Measurements from ENCODE around the gene MFAP4.

The MFAP4 gene, protein sequence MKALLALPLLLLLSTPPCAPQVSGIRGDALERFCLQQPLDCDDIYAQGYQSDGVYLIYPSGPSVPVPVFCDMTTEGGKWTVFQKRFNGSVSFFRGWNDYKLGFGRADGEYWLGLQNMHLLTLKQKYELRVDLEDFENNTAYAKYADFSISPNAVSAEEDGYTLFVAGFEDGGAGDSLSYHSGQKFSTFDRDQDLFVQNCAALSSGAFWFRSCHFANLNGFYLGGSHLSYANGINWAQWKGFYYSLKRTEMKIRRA

DNA sequence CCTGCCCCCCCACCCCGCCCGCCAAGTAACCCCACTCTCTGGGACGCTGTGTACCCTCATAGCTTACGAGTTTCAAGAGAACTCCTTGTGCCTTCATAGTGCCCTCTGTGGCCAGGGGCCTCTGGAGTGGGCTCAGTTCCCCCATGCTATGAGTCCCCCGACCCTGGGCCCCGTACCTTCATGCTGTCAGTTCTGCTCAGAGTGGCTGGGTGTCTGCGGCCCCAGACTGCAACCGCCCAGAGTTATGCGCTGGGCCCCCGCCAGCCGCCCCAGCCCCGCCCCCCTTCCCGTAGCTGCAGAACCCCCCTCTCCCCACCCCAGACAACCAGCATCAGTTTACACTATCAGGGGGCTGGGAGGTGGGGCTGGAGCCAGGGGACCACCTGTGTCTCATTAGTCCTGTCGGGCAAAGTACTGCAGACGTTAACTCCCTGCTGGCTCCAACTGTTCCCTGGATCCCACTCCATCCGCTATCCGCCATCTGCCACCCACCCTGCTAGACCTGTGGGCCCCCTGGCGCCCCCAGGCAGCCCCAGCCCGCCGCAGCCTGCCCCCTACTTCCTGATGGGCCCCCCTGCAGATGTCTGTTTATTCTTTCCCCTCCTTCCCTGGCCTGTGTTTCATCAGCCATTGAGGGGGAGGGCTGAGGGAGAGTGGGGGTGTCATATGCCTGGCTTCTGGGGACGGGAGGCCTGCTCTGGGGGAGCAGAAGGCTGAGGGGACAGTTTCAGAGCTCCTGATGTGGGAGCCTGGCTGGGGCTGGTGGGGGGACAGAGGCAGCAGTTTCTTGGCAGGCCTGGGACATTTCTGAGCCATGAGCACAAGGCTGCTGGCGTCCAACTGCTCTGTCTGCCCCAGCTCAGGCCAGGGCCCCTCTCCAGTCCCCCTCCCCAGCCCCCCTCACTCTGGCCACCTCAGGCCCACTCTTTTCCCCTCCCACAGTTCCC, at the start of gene MFAP4:
MFAP4 (minus strand) TSS at position 217 of the 947 bp plus-strand sequence; CDS start at position 182, 35 bp downstream.
- no peaks in the 10 kb centered on the region for H3K79me2 ChIP-seq (ENCODE audit: low read length)
- H3K27me3 ChIP-seq (ENCODE audit: low read depth, low read length) = no peaks in the 10 kb centered on the region
- no peaks in the 10 kb centered on the region for H4K20me1 ChIP-seq (ENCODE audit: insufficient read depth, low read length)
- no peaks in the 10 kb centered on the region for H3K4me1 ChIP-seq (ENCODE audit: low read length)
- no peak within 1 kb of the TSS for H2AFZ ChIP-seq (ENCODE audit: low read depth, low read length)
- H3K36me3 ChIP-seq (replicated peaks; ENCODE audit: low read depth, low read length) = no peaks in the 10 kb centered on the region
- H3K4me2 ChIP-seq (ENCODE audit: low read length) = no peak within 1 kb of the TSS
- H3K27ac ChIP-seq (ENCODE audit: low read length) = no peak within 1 kb of the TSS
- no peaks in the 10 kb centered on the region for H3K9me3 ChIP-seq (ENCODE audit: insufficient read depth, low read length)
- TF ChIP-seq EZH2phosphoT487 (IDR thresholded peaks at IDR 0.05; ENCODE audit: low read depth) = no peak
- TF ChIP-seq, protein P1, sequence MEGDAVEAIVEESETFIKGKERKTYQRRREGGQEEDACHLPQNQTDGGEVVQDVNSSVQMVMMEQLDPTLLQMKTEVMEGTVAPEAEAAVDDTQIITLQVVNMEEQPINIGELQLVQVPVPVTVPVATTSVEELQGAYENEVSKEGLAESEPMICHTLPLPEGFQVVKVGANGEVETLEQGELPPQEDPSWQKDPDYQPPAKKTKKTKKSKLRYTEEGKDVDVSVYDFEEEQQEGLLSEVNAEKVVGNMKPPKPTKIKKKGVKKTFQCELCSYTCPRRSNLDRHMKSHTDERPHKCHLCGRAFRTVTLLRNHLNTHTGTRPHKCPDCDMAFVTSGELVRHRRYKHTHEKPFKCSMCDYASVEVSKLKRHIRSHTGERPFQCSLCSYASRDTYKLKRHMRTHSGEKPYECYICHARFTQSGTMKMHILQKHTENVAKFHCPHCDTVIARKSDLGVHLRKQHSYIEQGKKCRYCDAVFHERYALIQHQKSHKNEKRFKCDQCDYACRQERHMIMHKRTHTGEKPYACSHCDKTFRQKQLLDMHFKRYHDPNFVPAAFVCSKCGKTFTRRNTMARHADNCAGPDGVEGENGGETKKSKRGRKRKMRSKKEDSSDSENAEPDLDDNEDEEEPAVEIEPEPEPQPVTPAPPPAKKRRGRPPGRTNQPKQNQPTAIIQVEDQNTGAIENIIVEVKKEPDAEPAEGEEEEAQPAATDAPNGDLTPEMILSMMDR (IDR thresholded peaks at IDR 0.05; ENCODE audit: low read depth, low read length) = no peak
- H3K4me3 ChIP-seq (ENCODE audit: low read length) = no peak within 1 kb of the TSS
- no peak within 1 kb of the TSS for H3K9ac ChIP-seq (ENCODE audit: low read length)

DNA sequence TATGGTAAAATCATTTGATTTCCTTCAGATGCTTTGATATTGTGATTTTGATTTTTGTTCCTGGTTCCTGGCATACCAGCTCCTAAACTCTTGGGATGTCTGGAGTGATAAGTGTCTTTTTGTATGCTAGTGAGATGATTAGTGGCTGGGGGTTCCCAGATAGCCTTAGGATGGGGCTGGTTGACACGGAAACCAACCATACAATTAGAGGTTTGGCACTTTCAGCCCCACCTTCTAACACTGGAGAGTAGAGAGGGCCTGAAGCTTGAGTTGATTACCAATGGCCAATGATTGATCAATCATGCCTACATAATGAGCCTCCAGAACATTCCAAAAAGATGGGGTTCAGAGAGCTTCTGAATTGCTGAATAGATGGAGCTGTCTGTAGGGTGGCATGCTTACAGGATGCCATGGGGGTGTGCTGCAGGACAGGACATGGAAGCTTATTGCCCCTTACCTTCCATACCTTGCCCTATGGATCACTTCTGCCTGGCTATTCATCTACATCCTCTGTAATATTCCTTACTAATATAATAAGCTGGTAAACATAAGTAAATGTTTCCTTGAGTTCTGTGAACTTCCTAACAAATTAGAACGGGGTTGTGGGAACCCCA, 46.8 kb upstream of the MFAP4 start:
- Histone ChIP-seq H2AFZ (ENCODE audit: low read depth, low read length) (no peak overlapping the region), H3K4me3 (ENCODE audit: low read length) (no peak overlapping the region), H3K9me3 (ENCODE audit: insufficient read depth, low read length) (no peaks in the 10 kb centered on the region), H3K4me1 (ENCODE audit: low read length) (no peaks in the 10 kb centered on the region), H3K79me2 (ENCODE audit: low read length) (no peaks in the 10 kb centered on the region), H4K20me1 (ENCODE audit: insufficient read depth, low read length) (no peaks in the 10 kb centered on the region), H3K27ac (ENCODE audit: low read length) (no peak overlapping the region), H3K27me3 (ENCODE audit: low read depth, low read length) (no peaks in the 10 kb centered on the region), H3K36me3 (replicated peaks; ENCODE audit: low read depth, low read length) (no peaks in the 10 kb centered on the region), H3K9ac (ENCODE audit: low read length) (no peak overlapping the region), H3K4me2 (ENCODE audit: low read length) (no peak overlapping the region)
- TF ChIP-seq EZH2phosphoT487 (IDR thresholded peaks at IDR 0.05; ENCODE audit: low read depth) = no peak
- TF ChIP-seq, protein P1 (IDR thresholded peaks at IDR 0.05; ENCODE audit: low read depth, low read length) = no peak

DNA sequence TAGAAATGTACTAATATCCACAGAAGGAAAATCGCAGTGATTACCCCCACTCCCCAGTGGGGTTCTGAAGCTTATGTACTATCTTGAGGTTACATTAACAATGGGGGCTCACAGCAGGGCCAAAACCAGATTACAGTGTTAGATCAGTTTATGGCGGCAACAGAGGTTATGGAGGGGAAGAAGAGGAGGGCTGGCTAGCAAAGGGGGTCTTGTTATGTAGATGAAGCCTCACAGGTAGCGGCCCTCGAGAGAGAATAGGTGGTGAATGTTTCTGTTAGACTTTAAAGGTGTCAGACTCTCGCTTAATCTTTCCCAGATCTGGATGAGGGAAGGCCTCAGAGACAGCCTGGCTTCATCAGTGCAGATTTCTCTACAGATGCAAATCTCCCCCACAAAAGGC, 46.3 kb upstream of the MFAP4 start:
- Histone ChIP-seq H3K27me3 (ENCODE audit: low read depth, low read length) (no peaks in the 10 kb centered on the region), H3K36me3 (replicated peaks; ENCODE audit: low read depth, low read length) (no peaks in the 10 kb centered on the region), H3K4me2 (ENCODE audit: low read length) (no peak overlapping the region), H2AFZ (ENCODE audit: low read depth, low read length) (no peak overlapping the region), H3K9me3 (ENCODE audit: insufficient read depth, low read length) (no peaks in the 10 kb centered on the region), H3K4me3 (ENCODE audit: low read length) (no peak overlapping the region), H4K20me1 (ENCODE audit: insufficient read depth, low read length) (no peaks in the 10 kb centered on the region), H3K9ac (ENCODE audit: low read length) (no peak overlapping the region), H3K27ac (ENCODE audit: low read length) (no peak overlapping the region), H3K4me1 (ENCODE audit: low read length) (no peaks in the 10 kb centered on the region), H3K79me2 (ENCODE audit: low read length) (no peaks in the 10 kb centered on the region)
- TF ChIP-seq, protein P1 (IDR thresholded peaks at IDR 0.05; ENCODE audit: low read depth, low read length) = no peak
- TF ChIP-seq EZH2phosphoT487 (IDR thresholded peaks at IDR 0.05; ENCODE audit: low read depth) = no peak

DNA sequence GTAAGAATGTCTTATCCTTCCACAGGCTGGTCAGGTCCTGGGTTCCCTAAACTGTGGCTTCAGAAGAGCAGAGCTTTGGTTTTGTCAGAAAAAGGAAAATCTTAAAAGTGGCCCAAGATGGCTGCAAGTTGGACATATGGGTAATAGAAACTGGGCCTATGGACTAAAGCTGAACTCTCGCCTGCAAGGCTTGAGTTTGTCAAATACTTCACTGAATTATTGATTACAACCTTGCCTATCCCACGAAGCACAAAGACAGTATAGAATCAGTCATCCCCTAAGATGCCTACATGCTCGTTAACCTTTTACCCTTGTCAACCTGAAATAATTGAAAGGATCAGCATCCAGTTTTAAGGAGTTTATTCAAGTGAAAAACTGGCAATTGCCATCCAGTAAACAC, 44.7 kb upstream of the MFAP4 start:
- no peaks in the 10 kb centered on the region for H3K27me3 ChIP-seq (ENCODE audit: low read depth, low read length)
- no peak overlapping the region for H3K9ac ChIP-seq (ENCODE audit: low read length)
- H3K4me1 ChIP-seq (ENCODE audit: low read length) = no peaks in the 10 kb centered on the region
- H3K27ac ChIP-seq (ENCODE audit: low read length) = no peak overlapping the region
- TF ChIP-seq EZH2phosphoT487 (IDR thresholded peaks at IDR 0.05; ENCODE audit: low read depth) = no peak
- TF ChIP-seq, protein P1 (IDR thresholded peaks at IDR 0.05; ENCODE audit: low read depth, low read length) = no peak
- no peaks in the 10 kb centered on the region for H4K20me1 ChIP-seq (ENCODE audit: insufficient read depth, low read length)
- no peaks in the 10 kb centered on the region for H3K79me2 ChIP-seq (ENCODE audit: low read length)
- H3K4me2 ChIP-seq (ENCODE audit: low read length) = no peak overlapping the region
- H3K9me3 ChIP-seq (ENCODE audit: insufficient read depth, low read length) = no peaks in the 10 kb centered on the region
- no peaks in the 10 kb centered on the region for H3K36me3 ChIP-seq (replicated peaks; ENCODE audit: low read depth, low read length)
- H2AFZ ChIP-seq (ENCODE audit: low read depth, low read length) = no peak overlapping the region
- H3K4me3 ChIP-seq (ENCODE audit: low read length) = no peak overlapping the region
